ENCODE data around the gene LIMS1.
"Not testable (repeated sequence)": the region's sequence is repeated elsewhere in the genome, so short reads cannot be mapped to it uniquely, and the experiment has no call there.

LIMS1 gene

GRCh38 chr2:108637304-108637669 is 103.0 kb downstream of the LIMS1 start:
- DNase-seq, result no peak

GRCh38 chr2:108640731-108641130 is 106.5 kb downstream of the LIMS1 start:
- DNase-seq, result no peak

- no peak for DNase-seq
Observed at GRCh38 chr2:108641756-108642155, 107.5 kb downstream of the LIMS1 start.

GRCh38 chr2:108643261-108643849 is 109.1 kb downstream of the LIMS1 start:
- no peak for DNase-seq

GRCh38 chr2:108643862-108644261 is 109.6 kb downstream of the LIMS1 start:
- not testable (repeated sequence) for DNase-seq

- DNase-seq, result not testable (repeated sequence)
Observed at GRCh38 chr2:108644446-108644845, 110.2 kb downstream of the LIMS1 start.

GRCh38 chr2:108648796-108649195 is 114.5 kb downstream of the LIMS1 start:
- DNase-seq, result not testable (repeated sequence)

GRCh38 chr2:108650465-108650864 is 116.2 kb downstream of the LIMS1 start:
- not testable (repeated sequence) for DNase-seq

GRCh38 chr2:108651468-108651867 is 117.2 kb downstream of the LIMS1 start:
- not testable (repeated sequence) for DNase-seq

GRCh38 chr2:108652187-108652931 is 118.1 kb downstream of the LIMS1 start:
- DNase-seq, result not testable (repeated sequence)

- DNase-seq, result not testable (repeated sequence)
Observed at GRCh38 chr2:108653425-108653824, 119.2 kb downstream of the LIMS1 start.

GRCh38 chr2:108653849-108654248 is 119.6 kb downstream of the LIMS1 start:
- DNase-seq, result not testable (repeated sequence)

GRCh38 chr2:108654521-108655125 is 120.4 kb downstream of the LIMS1 start:
- not testable (repeated sequence) for DNase-seq

GRCh38 chr2:108655270-108655669 is 121.0 kb downstream of the LIMS1 start:
- DNase-seq, result not testable (repeated sequence)

GRCh38 chr2:108656282-108656681 is 122.0 kb downstream of the LIMS1 start:
- not testable (repeated sequence) for DNase-seq

- not testable (repeated sequence) for DNase-seq
Observed at GRCh38 chr2:108657517-108657916, 123.2 kb downstream of the LIMS1 start.

GRCh38 chr2:108658553-108658952 is 124.3 kb downstream of the LIMS1 start:
- not testable (repeated sequence) for DNase-seq

- not testable (repeated sequence) for DNase-seq
Observed at GRCh38 chr2:108661493-108661892, 127.2 kb downstream of the LIMS1 start.

- not testable (repeated sequence) for DNase-seq
Observed at GRCh38 chr2:108662207-108662612, 127.9 kb downstream of the LIMS1 start.

GRCh38 chr2:108663346-108663745 is 129.1 kb downstream of the LIMS1 start:
- not testable (repeated sequence) for DNase-seq

GRCh38 chr2:108664089-108664488 is 129.8 kb downstream of the LIMS1 start:
- DNase-seq, result not testable (repeated sequence)

- DNase-seq, result not testable (repeated sequence)
Observed at GRCh38 chr2:108664979-108665378, 130.7 kb downstream of the LIMS1 start.

GRCh38 chr2:108665975-108666374 is 131.7 kb downstream of the LIMS1 start:
- DNase-seq, result not testable (repeated sequence)

- DNase-seq, result not testable (repeated sequence)
Observed at GRCh38 chr2:108667140-108667539, 132.9 kb downstream of the LIMS1 start.
